ENCODE measurements around the gene IFITM5.

DNA sequence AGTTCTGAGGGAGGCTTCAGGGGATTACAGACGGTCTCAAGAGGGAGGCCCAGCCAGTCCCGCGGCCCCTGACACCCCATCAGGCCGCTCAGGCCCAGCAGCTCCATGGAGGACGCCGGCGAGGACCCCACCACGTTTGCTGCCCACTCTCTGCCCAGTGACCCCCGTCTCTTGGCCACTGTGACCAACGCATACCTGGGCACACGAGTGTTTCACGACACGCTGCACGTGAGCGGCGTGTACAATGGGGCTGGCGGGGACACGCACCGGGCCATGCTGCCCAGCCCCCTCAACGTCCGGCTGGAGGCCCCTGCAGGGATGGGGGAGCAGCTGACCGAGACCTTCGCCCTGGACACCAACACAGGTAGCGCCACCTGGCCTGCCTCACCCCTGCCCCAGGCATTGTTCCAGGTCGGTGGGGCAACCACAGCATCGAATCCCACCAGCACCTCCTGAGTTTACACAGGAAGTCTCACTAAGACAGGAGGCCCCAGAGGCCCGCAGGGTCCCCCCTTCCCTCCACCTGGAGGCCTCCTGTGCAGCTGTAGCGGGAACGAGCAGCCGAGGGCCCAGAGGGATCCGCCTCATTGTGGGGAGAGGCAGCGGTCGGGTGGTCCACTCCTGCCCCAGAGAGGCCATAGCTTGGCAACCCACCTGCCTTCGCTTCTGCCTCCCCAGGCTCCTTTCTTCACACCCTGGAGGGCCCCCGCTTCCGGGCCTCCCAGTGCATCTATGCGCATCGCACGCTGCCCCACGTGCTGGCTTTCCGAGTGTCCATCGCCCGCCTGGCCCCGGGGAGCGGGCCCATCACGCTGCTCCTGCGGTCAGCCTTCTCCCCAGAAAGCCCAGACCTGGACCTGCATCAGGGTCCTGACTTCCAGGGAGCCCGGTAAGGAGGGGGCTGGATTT, 9.4 kb downstream of the IFITM5 start:
- TF ChIP-seq, protein P1, sequence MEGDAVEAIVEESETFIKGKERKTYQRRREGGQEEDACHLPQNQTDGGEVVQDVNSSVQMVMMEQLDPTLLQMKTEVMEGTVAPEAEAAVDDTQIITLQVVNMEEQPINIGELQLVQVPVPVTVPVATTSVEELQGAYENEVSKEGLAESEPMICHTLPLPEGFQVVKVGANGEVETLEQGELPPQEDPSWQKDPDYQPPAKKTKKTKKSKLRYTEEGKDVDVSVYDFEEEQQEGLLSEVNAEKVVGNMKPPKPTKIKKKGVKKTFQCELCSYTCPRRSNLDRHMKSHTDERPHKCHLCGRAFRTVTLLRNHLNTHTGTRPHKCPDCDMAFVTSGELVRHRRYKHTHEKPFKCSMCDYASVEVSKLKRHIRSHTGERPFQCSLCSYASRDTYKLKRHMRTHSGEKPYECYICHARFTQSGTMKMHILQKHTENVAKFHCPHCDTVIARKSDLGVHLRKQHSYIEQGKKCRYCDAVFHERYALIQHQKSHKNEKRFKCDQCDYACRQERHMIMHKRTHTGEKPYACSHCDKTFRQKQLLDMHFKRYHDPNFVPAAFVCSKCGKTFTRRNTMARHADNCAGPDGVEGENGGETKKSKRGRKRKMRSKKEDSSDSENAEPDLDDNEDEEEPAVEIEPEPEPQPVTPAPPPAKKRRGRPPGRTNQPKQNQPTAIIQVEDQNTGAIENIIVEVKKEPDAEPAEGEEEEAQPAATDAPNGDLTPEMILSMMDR (IDR thresholded peaks at IDR 0.05) = no peak
- no peak for TF ChIP-seq POLR2A (IDR thresholded peaks at IDR 0.05)

Data from right lobe of liver (tissue), 4 donors.